Progenitor cell of endocrine pancreas (in vitro differentiated cells): ENCODE measurements around the gene SLC39A11. TPM values are rescaled to one million over a fixed set of nuclear protein-coding genes. Genes with fewer than 3 reads are reported as not detected.

ENCODE experiments used
- DNase-seq: peaks from one replicate; pipeline ENCODE4 v3.0.0; 2021; ENCODE audit warnings: low spot score; ENCODE audit not compliant: unreplicated experiment
- H3K27ac Mint-ChIP-seq: 2 replicates; pipeline ENCODE4 v1.8.0; 2021; ENCODE audit warnings: mild to moderate bottlenecking, moderate library complexity, mixed read lengths
- H3K27me3 Mint-ChIP-seq: 2 replicates; pipeline ENCODE4 v1.8.0; 2021; ENCODE audit warnings: mixed read lengths
- H3K36me3 Mint-ChIP-seq: 2 replicates; pipeline ENCODE4 v1.8.0; 2022; ENCODE audit warnings: mixed read lengths; ENCODE audit not compliant: insufficient read depth
- H3K4me1 Mint-ChIP-seq: 2 replicates; pipeline ENCODE4 v1.8.0; 2021; ENCODE audit warnings: low read depth, mixed read lengths
- H3K4me3 Mint-ChIP-seq: 2 replicates; pipeline ENCODE4 v1.8.0; 2021; ENCODE audit warnings: low read depth, mild to moderate bottlenecking, moderate library complexity, mixed read lengths
- H3K9me3 Mint-ChIP-seq: 2 replicates; pipeline ENCODE4 v1.8.0; 2021; ENCODE audit warnings: low read depth, mixed read lengths
- CTCF ChIP-seq: fragments of 200-600 bp; sonication (generic); IDR thresholded peaks from one replicate; pipeline ENCODE4 v1.5.0; 2021; ENCODE audit warnings: antibody characterized with exemption, mild to moderate bottlenecking; ENCODE audit not compliant: unreplicated experiment
- total RNA-seq: library from RNA; stranded (reverse); gene quantifications from 2 replicates; pipeline ENCODE4 v1.2.1, GENCODE V29; 2021

Gene SLC39A11
- total RNA-seq, 1 donor from 2014 or later: 20.5 TPM

- no peak for TF ChIP-seq CTCF
- no peak overlapping the region for H3K4me3 Mint-ChIP-seq
- no peak for DNase-seq
- H3K4me1 Mint-ChIP-seq: no peaks in the 10 kb centered on the region
- peaks cover 8% of the 10 kb centered on the region for H3K9me3 Mint-ChIP-seq
- peaks cover 2% of the 10 kb centered on the region for H3K36me3 Mint-ChIP-seq
- no peak overlapping the region for H3K27ac Mint-ChIP-seq
- H3K27me3 Mint-ChIP-seq: peaks cover 9% of the 10 kb centered on the region
These were observed 69.8 kb downstream of the SLC39A11 start for GRCh38 chr17:73022694-73023093.

- Mint-ChIP-seq H3K36me3 (no peaks in the 10 kb centered on the region), H3K9me3 (peaks cover 8% of the 10 kb centered on the region), H3K27me3 (peaks cover 7% of the 10 kb centered on the region), H3K4me3 (no peak overlapping the region), H3K27ac (no peak overlapping the region), H3K4me1 (no peaks in the 10 kb centered on the region)
- TF ChIP-seq CTCF: no peak
- no peak for DNase-seq
These were observed 70.7 kb downstream of the SLC39A11 start for GRCh38 chr17:73021771-73022170.

- H3K4me1 Mint-ChIP-seq: no peaks in the 10 kb centered on the region
- DNase-seq: no peak
- H3K4me3 Mint-ChIP-seq: no peak overlapping the region
- H3K27me3 Mint-ChIP-seq: peaks cover 4% of the 10 kb centered on the region
- H3K36me3 Mint-ChIP-seq: no peaks in the 10 kb centered on the region
- TF ChIP-seq CTCF: no peak
- no peak overlapping the region for H3K27ac Mint-ChIP-seq
- H3K9me3 Mint-ChIP-seq: peaks cover 8% of the 10 kb centered on the region
These were observed 72.4 kb downstream of the SLC39A11 start for GRCh38 chr17:73020110-73020509.

- no peak for DNase-seq
- H3K9me3 Mint-ChIP-seq: peaks cover 8% of the 10 kb centered on the region
These were observed 73.9 kb downstream of the SLC39A11 start for GRCh38 chr17:73018599-73018998.

GRCh38 chr17:73017658-73018057 is 74.8 kb downstream of the SLC39A11 start:
- DNase-seq: no peak
- Mint-ChIP-seq H3K9me3 (peaks cover 8% of the 10 kb centered on the region), H3K36me3 (no peaks in the 10 kb centered on the region), H3K27ac (no peak overlapping the region), H3K4me1 (no peaks in the 10 kb centered on the region), H3K27me3 (peaks cover 21% of the 10 kb centered on the region), H3K4me3 (no peak overlapping the region)
- TF ChIP-seq CTCF: no peak

More at GRCh38 chr17:73018599-73018998, 73.9 kb downstream of the SLC39A11 start:
- H3K4me3 Mint-ChIP-seq: no peak overlapping the region
- no peaks in the 10 kb centered on the region for H3K4me1 Mint-ChIP-seq
- TF ChIP-seq CTCF: no peak
- H3K27me3 Mint-ChIP-seq: peaks cover 17% of the 10 kb centered on the region
- no peak overlapping the region for H3K27ac Mint-ChIP-seq
- no peaks in the 10 kb centered on the region for H3K36me3 Mint-ChIP-seq
